H9 (cell line): ENCODE measurements around the gene MAPK1IP1L. TPM values are rescaled to one million over a fixed set of nuclear protein-coding genes. Genes with fewer than 3 reads are reported as not detected.
"Not testable (repeated sequence)": the region's sequence is repeated elsewhere in the genome, so short reads cannot be mapped to it uniquely, and the experiment has no call there.

ENCODE experiments used
- DNase-seq: peaks from one replicate; pipeline ENCODE4 v3.0.0-alpha.2; 2017
- H2AFZ ChIP-seq: one replicate; pipeline ENCODE4 v1.6.1; 2013; ENCODE audit warnings: mild to moderate bottlenecking, low read length, control low read depth, moderate library complexity
- H2AK5ac ChIP-seq: 2 replicates; pipeline ENCODE4 v1.6.1; 2013; ENCODE audit warnings: low read length, control low read depth, mixed read lengths; ENCODE audit not compliant: insufficient read length
- H2BK120ac ChIP-seq: one replicate; pipeline ENCODE4 v1.6.1; 2013; ENCODE audit warnings: low read depth, mild to moderate bottlenecking, low read length, control low read depth, inconsistent platforms; ENCODE audit not compliant: poor library complexity, severe bottlenecking
- H2BK12ac ChIP-seq: 2 replicates; pipeline ENCODE4 v1.6.1; 2013; ENCODE audit warnings: low read length, control low read depth, mixed read lengths, low read depth; ENCODE audit not compliant: insufficient read length
- H2BK15ac ChIP-seq: 2 replicates; pipeline ENCODE4 v1.6.1; 2013; ENCODE audit warnings: low read depth, low read length, control low read depth
- H2BK20ac ChIP-seq: one replicate; pipeline ENCODE4 v1.6.1; 2013; ENCODE audit warnings: low read depth, mild to moderate bottlenecking, low read length, control low read depth, inconsistent platforms; ENCODE audit not compliant: poor library complexity, severe bottlenecking
- H2BK5ac ChIP-seq: 2 replicates; pipeline ENCODE4 v1.6.1; 2013; ENCODE audit warnings: low read length, control low read depth, mixed read lengths; ENCODE audit not compliant: insufficient read length
- H3K14ac ChIP-seq: 2 replicates; pipeline ENCODE4 v1.6.1; 2013; ENCODE audit warnings: low read length, control low read depth; ENCODE audit not compliant: insufficient read depth
- H3K18ac ChIP-seq: 2 replicates; pipeline ENCODE4 v1.6.1; 2013; ENCODE audit warnings: low read depth, mild to moderate bottlenecking, mixed read lengths, low read length, control low read depth; ENCODE audit not compliant: insufficient read length
- H3K23ac ChIP-seq: 2 replicates; pipeline ENCODE4 v1.6.1; 2013; ENCODE audit warnings: low read length, control low read depth, mixed read lengths, low read depth; ENCODE audit not compliant: insufficient read length
- H3K23me2 ChIP-seq: 2 replicates; pipeline ENCODE4 v1.6.1; 2013; ENCODE audit warnings: low read depth, mild to moderate bottlenecking, mixed read lengths, low read length, control low read depth; ENCODE audit not compliant: insufficient read length, poor library complexity, severe bottlenecking
- H3K27ac ChIP-seq: 2 replicates; pipeline ENCODE4 v1.5.1; 2013; ENCODE audit warnings: low read length, control low read depth, mixed read lengths, low read depth; ENCODE audit not compliant: insufficient read length
- H3K27me3 ChIP-seq: 2 replicates; pipeline ENCODE4 v1.6.1; 2013; ENCODE audit warnings: low read length, control low read depth, inconsistent platforms; ENCODE audit not compliant: insufficient read depth
- H3K4ac ChIP-seq: 2 replicates; pipeline ENCODE4 v1.6.1; 2013; ENCODE audit warnings: low read depth, mild to moderate bottlenecking, control low read depth, inconsistent platforms, low read length, moderate library complexity
- H3K4me1 ChIP-seq: 2 replicates; pipeline ENCODE4 v1.6.1; 2013; ENCODE audit warnings: low read length, control low read depth, inconsistent platforms; ENCODE audit not compliant: insufficient read depth
- H3K4me2 ChIP-seq: 2 replicates; pipeline ENCODE4 v1.6.1; 2013; ENCODE audit warnings: low read length, control low read depth, mixed read lengths; ENCODE audit not compliant: insufficient read length, insufficient read depth
- H3K56ac ChIP-seq: 2 replicates; pipeline ENCODE4 v1.6.1; 2013; ENCODE audit warnings: low read depth, mild to moderate bottlenecking, mixed read lengths, low read length, control low read depth; ENCODE audit not compliant: insufficient read length
- H3K79me1 ChIP-seq: 2 replicates; pipeline ENCODE4 v1.6.1; 2013; ENCODE audit warnings: low read depth, mild to moderate bottlenecking, moderate library complexity, low read length, control low read depth, inconsistent platforms; ENCODE audit not compliant: insufficient read depth, poor library complexity, severe bottlenecking
- H3K79me2 ChIP-seq: 2 replicates; pipeline ENCODE4 v1.6.1; 2013; ENCODE audit warnings: low read length, control low read depth, inconsistent platforms; ENCODE audit not compliant: insufficient read depth
- H3K9ac ChIP-seq: 2 replicates; pipeline ENCODE4 v1.6.1; 2013; ENCODE audit warnings: low read length, control low read depth, mixed read lengths; ENCODE audit not compliant: insufficient read length; ENCODE audit errors: extremely low read depth
- H3K9me3 ChIP-seq: one replicate; pipeline ENCODE4 v1.6.1; 2013; ENCODE audit warnings: low read depth, low read length, inconsistent platforms; ENCODE audit not compliant: control insufficient read depth
- H3T11ph ChIP-seq: one replicate; pipeline ENCODE4 v1.6.1; 2013; ENCODE audit warnings: mild to moderate bottlenecking, low read length, control low read depth, inconsistent platforms
- H4K20me1 ChIP-seq: one replicate; pipeline ENCODE4 v1.6.1; 2013; ENCODE audit not compliant: control insufficient read depth, insufficient read length, insufficient read depth
- H4K5ac ChIP-seq: 2 replicates; pipeline ENCODE4 v1.6.1; 2013; ENCODE audit warnings: low read depth, mild to moderate bottlenecking, mixed read lengths, low read length, control low read depth; ENCODE audit not compliant: insufficient read length
- H4K8ac ChIP-seq: replicated peaks from 2 replicates; pipeline ENCODE4 v1.6.1; 2013; ENCODE audit warnings: low read length, control low read depth, mixed read lengths, low read depth; ENCODE audit not compliant: insufficient read length
- H4K91ac ChIP-seq: 2 replicates; pipeline ENCODE4 v1.6.1; 2013; ENCODE audit warnings: low read depth, mild to moderate bottlenecking, moderate library complexity, mixed read lengths, low read length, control low read depth; ENCODE audit not compliant: insufficient read length
- H3K27ac Mint-ChIP-seq, 3 experiments: 2 replicates in 2 of 3; 3 replicates in 1 of 3; pipeline ENCODE4 v1.8.0; 2020 to 2021; ENCODE audit warnings: mixed read lengths in 3 of 3, mild to moderate bottlenecking in 1 of 3, moderate library complexity in 1 of 3
- H3K27me3 Mint-ChIP-seq: 2 replicates; pipeline ENCODE4 v1.8.0; 2021; ENCODE audit warnings: low read depth, mild to moderate bottlenecking, moderate library complexity, mixed read lengths
- H3K36me3 Mint-ChIP-seq, 3 experiments: 2 replicates in 2 of 3; 3 replicates in 1 of 3; pipeline ENCODE4 v1.8.0; 2020 to 2021; ENCODE audit warnings: low read depth in 3 of 3, mixed read lengths in 3 of 3; ENCODE audit not compliant: insufficient read depth in 1 of 3
- H3K4me1 Mint-ChIP-seq, 2 experiments: 2 replicates each; pipeline ENCODE4 v1.8.0; 2020; ENCODE audit warnings: mixed read lengths in 2 of 2
- H3K4me3 Mint-ChIP-seq, 2 experiments: 2 replicates in 1 of 2; 3 replicates in 1 of 2; pipeline ENCODE4 v1.8.0; 2020 to 2021; ENCODE audit warnings: mild to moderate bottlenecking in 2 of 2, mixed read lengths in 2 of 2, moderate library complexity in 1 of 2
- H3K9me3 Mint-ChIP-seq, 2 experiments: 2 replicates in 1 of 2; 3 replicates in 1 of 2; pipeline ENCODE4 v1.8.0; 2020; ENCODE audit warnings: mild to moderate bottlenecking in 2 of 2, mixed read lengths in 2 of 2, moderate library complexity in 1 of 2
- WGBS: extraction: QIAGEN DNeasy Blood & Tissue Kit; methylation state at CpG from one replicate; pipeline ENCODE4 v1.1.7; 2013; ENCODE audit warnings: missing lambda C conversion rate, low lambda C conversion rate, mixed read lengths; ENCODE audit not compliant: insufficient read length; ENCODE audit errors: extremely low coverage; 5-methylcytosine and 5-hydroxymethylcytosine counted together
- total RNA-seq: library from RNA; stranded (reverse); gene quantifications from 2 replicates; pipeline ENCODE4 v1.2.1, GENCODE V29; 2021
- TF ChIP-seq, protein P1 (sequence below): fragments of 200-600 bp; sonication (generic); conservative IDR thresholded peaks from 3 replicates; pipeline ENCODE4 v1.8.0; 2021; ENCODE audit warnings: antibody characterized with exemption, mild to moderate bottlenecking

Gene MAPK1IP1L
- total RNA-seq, 1 experiment from 2014 or later: 133 TPM

DNA sequence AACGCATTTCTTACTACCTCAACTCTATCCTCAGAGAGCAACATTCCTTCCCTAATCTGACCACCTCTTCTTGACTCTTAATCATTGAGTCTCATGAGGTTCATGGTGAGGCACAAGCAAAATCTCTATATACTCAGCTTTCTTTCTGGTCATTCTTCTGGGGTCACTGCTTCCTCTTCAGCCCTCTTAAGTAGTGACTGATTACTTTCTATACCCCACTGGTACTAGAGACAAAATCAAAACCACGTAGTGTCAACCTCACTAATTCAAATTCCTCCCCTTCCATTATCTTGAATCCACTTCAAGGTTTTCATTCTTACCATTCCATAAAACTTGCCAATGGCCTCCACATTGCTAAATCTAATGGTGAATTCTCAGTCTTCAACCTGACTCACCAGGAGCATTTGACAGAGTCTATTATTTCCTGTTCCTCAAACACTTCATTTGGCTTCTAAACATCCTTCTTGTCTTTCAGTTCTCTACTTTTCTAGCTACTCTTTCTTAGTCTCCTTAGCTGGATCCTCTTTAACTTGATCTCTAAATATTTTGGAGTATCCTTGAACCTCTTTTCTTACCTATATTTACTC lies 31.4 kb upstream of the MAPK1IP1L start:
- Mint-ChIP-seq H3K9me3 (no peaks in the 10 kb centered on the region), H3K4me1 (peaks cover 26 to 27% of the 10 kb centered on the region in 2 experiments), H3K27me3 (no peaks in the 10 kb centered on the region), H3K4me3 (no peak overlapping the region), H3K36me3 (peaks cover 17 to 72% (median 67%) of the 10 kb centered on the region in 3 experiments), H3K27ac (peak overlapping the region in 1 of 3 experiments; percentile 26; a peak in 3 of 7 replicates)
- Histone ChIP-seq H3K27me3 (no peaks in the 10 kb centered on the region), H3K14ac (no peak overlapping the region), H3T11ph (no peak overlapping the region), H2AK5ac (no peak overlapping the region), H3K4ac (no peak overlapping the region), H2AFZ (no peak overlapping the region), H3K4me2 (no peak overlapping the region), H3K23ac (no peak overlapping the region), H4K8ac (no peak overlapping the region), H4K5ac (no peak overlapping the region), H3K79me1 (no peaks in the 10 kb centered on the region), H3K79me2 (peaks cover 4% of the 10 kb centered on the region; the same call in 1 of the 2 replicates), H2BK120ac (no peak overlapping the region), H4K91ac (no peak overlapping the region), H3K9me3 (no peaks in the 10 kb centered on the region), H3K56ac (no peak overlapping the region), H3K9ac (no peak overlapping the region), H3K23me2 (no peaks in the 10 kb centered on the region), H3K4me1 (no peaks in the 10 kb centered on the region), H2BK12ac (no peak overlapping the region), H3K27ac (no peak overlapping the region), H2BK15ac (no peak overlapping the region), H4K20me1 (no peaks in the 10 kb centered on the region), H2BK5ac (no peak overlapping the region), H3K18ac (no peak overlapping the region), H2BK20ac (no peak overlapping the region)
- TF ChIP-seq, protein P1, sequence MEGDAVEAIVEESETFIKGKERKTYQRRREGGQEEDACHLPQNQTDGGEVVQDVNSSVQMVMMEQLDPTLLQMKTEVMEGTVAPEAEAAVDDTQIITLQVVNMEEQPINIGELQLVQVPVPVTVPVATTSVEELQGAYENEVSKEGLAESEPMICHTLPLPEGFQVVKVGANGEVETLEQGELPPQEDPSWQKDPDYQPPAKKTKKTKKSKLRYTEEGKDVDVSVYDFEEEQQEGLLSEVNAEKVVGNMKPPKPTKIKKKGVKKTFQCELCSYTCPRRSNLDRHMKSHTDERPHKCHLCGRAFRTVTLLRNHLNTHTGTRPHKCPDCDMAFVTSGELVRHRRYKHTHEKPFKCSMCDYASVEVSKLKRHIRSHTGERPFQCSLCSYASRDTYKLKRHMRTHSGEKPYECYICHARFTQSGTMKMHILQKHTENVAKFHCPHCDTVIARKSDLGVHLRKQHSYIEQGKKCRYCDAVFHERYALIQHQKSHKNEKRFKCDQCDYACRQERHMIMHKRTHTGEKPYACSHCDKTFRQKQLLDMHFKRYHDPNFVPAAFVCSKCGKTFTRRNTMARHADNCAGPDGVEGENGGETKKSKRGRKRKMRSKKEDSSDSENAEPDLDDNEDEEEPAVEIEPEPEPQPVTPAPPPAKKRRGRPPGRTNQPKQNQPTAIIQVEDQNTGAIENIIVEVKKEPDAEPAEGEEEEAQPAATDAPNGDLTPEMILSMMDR: no peak
- no peak for DNase-seq
- WGBS: no CpG with 5 or more reads among the region's 2 CpGs

DNA sequence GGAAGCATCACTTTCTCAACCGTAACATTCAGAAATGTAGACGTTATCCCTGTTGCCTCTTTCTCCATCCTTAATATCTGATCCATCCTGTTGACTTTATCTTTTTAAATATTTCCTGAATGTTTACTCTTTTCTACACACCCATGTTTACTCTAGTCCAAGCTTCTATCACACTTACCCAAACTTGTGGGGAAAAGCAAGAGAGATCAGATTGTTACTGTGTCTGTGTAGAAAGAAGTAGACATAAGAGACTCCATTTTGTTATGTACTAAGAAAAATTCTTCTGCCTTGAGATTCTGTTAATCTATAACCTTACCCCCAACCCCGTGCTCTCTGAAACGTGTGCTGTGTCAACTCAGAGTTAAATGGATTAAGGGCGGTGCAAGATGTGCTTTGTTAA lies 27.1 kb upstream of the MAPK1IP1L start:
- not testable (repeated sequence) for H3T11ph ChIP-seq, H2BK12ac ChIP-seq, H2AFZ ChIP-seq, H3K56ac ChIP-seq, H3K23ac ChIP-seq, H3K4me1 ChIP-seq, H3K18ac ChIP-seq, H3K9me3 ChIP-seq, H2AK5ac ChIP-seq, H2BK15ac ChIP-seq, H3K9me3 Mint-ChIP-seq, H4K20me1 ChIP-seq, H3K27me3 Mint-ChIP-seq, H4K5ac ChIP-seq, H3K27me3 ChIP-seq, H2BK120ac ChIP-seq, H3K4ac ChIP-seq, H3K4me2 ChIP-seq, H3K14ac ChIP-seq, H3K27ac ChIP-seq, H3K79me1 ChIP-seq, H4K91ac ChIP-seq, H2BK20ac ChIP-seq, DNase-seq, H4K8ac ChIP-seq, H2BK5ac ChIP-seq
- WGBS: no CpG with 5 or more reads among the region's 5 CpGs
- H3K27ac Mint-ChIP-seq: peak overlapping the region; percentile 2 to 98 (median 96); a peak in 5 of 7 replicates
- peak overlapping the region; percentile 1 to 60; a peak in 2 of 5 replicates for H3K4me3 Mint-ChIP-seq
- peaks cover 47 to 51% of the 10 kb centered on the region in 2 experiments for H3K4me1 Mint-ChIP-seq
- Histone ChIP-seq H3K23me2 (peaks cover 13% of the 10 kb centered on the region), H3K79me2 (peaks cover 16% of the 10 kb centered on the region; the same call in 1 of the 2 replicates), H3K9ac (peak overlapping the region; percentile 19)
- H3K36me3 Mint-ChIP-seq: peaks cover 9 to 53% (median 52%) of the 10 kb centered on the region in 3 experiments; a peak in 6 of 7 replicates
